Nephron progenitor cell (in vitro differentiated cells): ENCODE data around the gene GRHPR.
A peak's percentile ranks its signal among the peaks of the same experiment; 100 is the strongest.
"Not testable (repeated sequence)": the region's sequence is repeated elsewhere in the genome, so short reads cannot be mapped to it uniquely, and the experiment has no call there.

Experiments used
- DNase-seq: peaks from one replicate; pipeline ENCODE4 v3.0.0; 2021
- H3K27ac Mint-ChIP-seq: 2 replicates; pipeline ENCODE4 v1.8.0; 2021; ENCODE audit warnings: mild to moderate bottlenecking, moderate library complexity, mixed read lengths
- H3K27me3 Mint-ChIP-seq: 2 replicates; pipeline ENCODE4 v1.8.0; 2021; ENCODE audit warnings: mild to moderate bottlenecking, low read depth, mixed read lengths; ENCODE audit not compliant: poor library complexity
- H3K36me3 Mint-ChIP-seq: 2 replicates; pipeline ENCODE4 v1.8.0; 2021; ENCODE audit warnings: low read depth, mixed read lengths
- H3K4me1 Mint-ChIP-seq: 2 replicates; pipeline ENCODE4 v1.8.0; 2021; ENCODE audit warnings: mixed read lengths
- H3K4me3 Mint-ChIP-seq: 2 replicates; pipeline ENCODE4 v1.8.0; 2021; ENCODE audit warnings: mild to moderate bottlenecking, moderate library complexity, mixed read lengths
- H3K9me3 Mint-ChIP-seq: 2 replicates; pipeline ENCODE4 v1.8.0; 2021; ENCODE audit warnings: mild to moderate bottlenecking, moderate library complexity, mixed read lengths
- TF ChIP-seq, protein P1 (sequence below): fragments of 200-600 bp; sonication (generic); IDR thresholded peaks from 2 replicates; pipeline ENCODE4 v1.5.0; 2021; ENCODE audit warnings: antibody characterized with exemption

The GRHPR gene

DNA sequence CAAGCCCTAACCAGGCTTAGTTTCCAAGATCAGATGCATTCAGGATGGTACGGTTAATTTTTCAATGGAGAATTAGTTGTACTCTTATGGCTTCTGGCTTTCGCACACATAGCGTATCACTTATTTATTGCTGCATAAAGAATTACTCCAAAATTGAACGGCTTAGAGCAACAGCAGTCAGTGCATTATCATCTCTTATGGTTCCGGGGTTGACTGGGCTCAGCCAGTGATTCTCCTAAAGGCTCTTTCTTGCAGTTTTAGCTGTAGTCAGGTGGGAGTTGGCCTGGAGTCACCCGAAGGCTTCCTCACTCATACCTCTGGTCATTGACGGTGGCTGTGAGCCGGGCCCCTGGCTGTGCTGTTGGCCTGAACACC lies 595 bp upstream of the GRHPR start:
- Mint-ChIP-seq H3K36me3 (peaks cover 14% of the 10 kb centered on the region), H3K4me1 (peaks cover 30% of the 10 kb centered on the region), H3K27ac (peak overlapping the region; percentile 94), H3K9me3 (no peaks in the 10 kb centered on the region), H3K27me3 (peaks cover 8% of the 10 kb centered on the region), H3K4me3 (peak overlapping the region; percentile 96)
- no peak for DNase-seq
- TF ChIP-seq, protein P1, sequence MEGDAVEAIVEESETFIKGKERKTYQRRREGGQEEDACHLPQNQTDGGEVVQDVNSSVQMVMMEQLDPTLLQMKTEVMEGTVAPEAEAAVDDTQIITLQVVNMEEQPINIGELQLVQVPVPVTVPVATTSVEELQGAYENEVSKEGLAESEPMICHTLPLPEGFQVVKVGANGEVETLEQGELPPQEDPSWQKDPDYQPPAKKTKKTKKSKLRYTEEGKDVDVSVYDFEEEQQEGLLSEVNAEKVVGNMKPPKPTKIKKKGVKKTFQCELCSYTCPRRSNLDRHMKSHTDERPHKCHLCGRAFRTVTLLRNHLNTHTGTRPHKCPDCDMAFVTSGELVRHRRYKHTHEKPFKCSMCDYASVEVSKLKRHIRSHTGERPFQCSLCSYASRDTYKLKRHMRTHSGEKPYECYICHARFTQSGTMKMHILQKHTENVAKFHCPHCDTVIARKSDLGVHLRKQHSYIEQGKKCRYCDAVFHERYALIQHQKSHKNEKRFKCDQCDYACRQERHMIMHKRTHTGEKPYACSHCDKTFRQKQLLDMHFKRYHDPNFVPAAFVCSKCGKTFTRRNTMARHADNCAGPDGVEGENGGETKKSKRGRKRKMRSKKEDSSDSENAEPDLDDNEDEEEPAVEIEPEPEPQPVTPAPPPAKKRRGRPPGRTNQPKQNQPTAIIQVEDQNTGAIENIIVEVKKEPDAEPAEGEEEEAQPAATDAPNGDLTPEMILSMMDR, result no peak

DNA sequence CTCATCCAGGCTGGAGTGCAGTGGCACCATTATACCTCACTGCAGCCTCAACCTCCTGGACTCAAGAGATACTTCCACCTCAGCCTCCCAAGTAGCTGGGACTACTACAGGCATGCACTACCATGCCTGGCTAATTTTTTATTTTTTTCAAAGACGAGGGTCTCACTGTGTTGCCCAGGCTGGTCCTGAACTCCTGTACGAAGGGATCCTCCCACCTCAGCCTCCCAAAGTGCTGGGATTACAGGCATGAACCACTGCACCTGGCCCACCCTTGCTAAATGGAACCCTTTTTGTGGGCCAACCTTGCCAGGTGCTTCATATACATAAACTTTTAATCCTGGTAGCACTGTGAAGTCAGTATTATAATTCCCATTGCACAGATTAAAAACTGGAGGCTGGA lies 1.0 kb downstream of the GRHPR start:
- peaks cover 24% of the 10 kb centered on the region for H3K36me3 Mint-ChIP-seq
- peaks cover 8% of the 10 kb centered on the region for H3K27me3 Mint-ChIP-seq
- peak overlapping the region; percentile 96 for H3K4me3 Mint-ChIP-seq
- TF ChIP-seq, protein P1, result no peak
- no peak for DNase-seq
- no peak overlapping the region for H3K27ac Mint-ChIP-seq
- peaks cover 30% of the 10 kb centered on the region for H3K4me1 Mint-ChIP-seq
- H3K9me3 Mint-ChIP-seq, result no peaks in the 10 kb centered on the region

DNA sequence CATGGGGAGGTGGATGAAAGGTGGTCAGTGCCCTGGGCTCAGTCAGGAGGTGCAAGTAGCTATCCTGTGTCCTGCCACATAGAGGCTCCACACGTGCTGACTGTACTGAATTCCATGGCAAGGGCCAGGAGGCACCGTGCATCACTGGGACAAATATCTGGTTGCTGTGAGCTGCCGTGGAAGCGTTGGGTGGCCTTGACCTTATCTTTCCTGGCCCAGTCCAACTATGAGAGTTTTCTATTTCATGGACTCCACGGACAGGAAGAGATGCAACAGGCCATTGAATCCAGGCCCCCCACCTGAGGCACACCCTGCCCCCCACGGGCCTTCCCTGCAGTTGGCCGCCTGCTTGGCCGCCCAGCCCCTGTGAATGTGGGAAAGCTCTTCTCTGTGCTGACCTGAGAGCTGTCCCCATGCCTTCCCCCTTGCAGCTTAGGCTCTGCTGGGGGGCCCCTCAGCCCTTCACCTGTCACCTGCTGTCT lies 1.7 kb downstream of the GRHPR start:
- Mint-ChIP-seq H3K36me3 (peaks cover 30% of the 10 kb centered on the region), H3K27me3 (peaks cover 5% of the 10 kb centered on the region), H3K9me3 (no peaks in the 10 kb centered on the region), H3K27ac (no peak overlapping the region), H3K4me1 (peaks cover 30% of the 10 kb centered on the region), H3K4me3 (peak overlapping the region; percentile 96)
- DNase-seq, result no peak
- TF ChIP-seq, protein P1, result no peak

DNA sequence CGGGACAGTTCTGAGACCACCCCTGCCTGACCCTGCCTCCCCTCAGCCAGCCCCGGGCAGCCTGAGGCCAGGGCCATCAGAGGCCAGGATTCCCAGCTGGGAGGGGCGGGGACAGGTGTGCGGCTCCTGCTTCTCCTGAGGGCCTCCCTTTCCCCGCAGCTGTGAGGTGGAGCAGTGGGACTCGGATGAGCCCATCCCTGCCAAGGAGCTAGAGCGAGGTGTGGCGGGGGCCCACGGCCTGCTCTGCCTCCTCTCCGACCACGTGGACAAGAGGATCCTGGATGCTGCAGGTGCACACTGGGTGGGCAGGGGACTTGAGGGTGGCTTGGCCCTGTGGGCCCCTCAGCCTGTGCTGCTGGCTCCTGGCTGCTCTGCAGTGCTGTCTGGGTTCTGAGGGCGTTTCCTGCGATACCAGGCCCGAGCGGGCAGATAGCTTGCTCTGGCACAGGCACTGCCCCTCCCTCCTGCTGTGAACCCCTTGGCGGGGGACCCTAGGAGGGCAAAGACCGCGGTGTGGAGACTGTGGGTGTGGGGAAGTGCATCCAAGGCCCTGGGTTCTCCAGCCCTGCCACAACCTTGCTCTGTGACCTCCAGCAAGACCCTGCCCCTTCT lies 2.3 kb downstream of the GRHPR start:
- TF ChIP-seq, protein P1, result no peak
- H3K9me3 Mint-ChIP-seq, result no peaks in the 10 kb centered on the region
- H3K36me3 Mint-ChIP-seq, result peaks cover 30% of the 10 kb centered on the region
- H3K27ac Mint-ChIP-seq, result no peak overlapping the region
- H3K27me3 Mint-ChIP-seq, result peaks cover 5% of the 10 kb centered on the region
- no peak overlapping the region for H3K4me3 Mint-ChIP-seq
- peaks cover 30% of the 10 kb centered on the region for H3K4me1 Mint-ChIP-seq
- no peak for DNase-seq

DNA sequence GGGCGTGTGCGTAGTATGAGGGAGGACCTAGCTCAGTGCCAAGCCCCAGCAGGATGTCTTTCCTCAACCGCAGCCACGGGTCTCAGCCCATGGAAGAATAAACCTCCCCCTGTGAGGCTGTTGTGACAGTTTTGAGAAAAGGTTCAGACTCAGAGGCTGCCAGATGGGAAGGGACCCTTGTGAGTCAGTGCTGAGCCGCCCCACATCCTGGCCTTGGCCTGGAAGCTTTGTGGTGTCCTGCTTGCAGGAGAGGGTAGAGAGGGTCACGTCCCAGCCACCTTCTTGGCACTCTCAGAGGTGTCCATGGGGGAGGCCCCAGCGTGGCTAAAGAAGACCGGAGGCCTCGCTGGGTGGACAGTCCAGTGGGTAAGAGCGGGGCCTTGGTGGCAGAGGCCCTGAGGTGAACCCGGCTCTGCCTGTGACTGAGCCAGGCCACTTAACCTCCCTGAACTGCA lies 2.8 kb downstream of the GRHPR start:
- peaks cover 30% of the 10 kb centered on the region for H3K36me3 Mint-ChIP-seq
- H3K4me1 Mint-ChIP-seq, result peaks cover 30% of the 10 kb centered on the region
- peaks cover under 1% of the 10 kb centered on the region for H3K27me3 Mint-ChIP-seq
- no peak overlapping the region for H3K4me3 Mint-ChIP-seq
- no peaks in the 10 kb centered on the region for H3K9me3 Mint-ChIP-seq
- DNase-seq, result no peak
- TF ChIP-seq, protein P1, result no peak
- no peak overlapping the region for H3K27ac Mint-ChIP-seq

DNA sequence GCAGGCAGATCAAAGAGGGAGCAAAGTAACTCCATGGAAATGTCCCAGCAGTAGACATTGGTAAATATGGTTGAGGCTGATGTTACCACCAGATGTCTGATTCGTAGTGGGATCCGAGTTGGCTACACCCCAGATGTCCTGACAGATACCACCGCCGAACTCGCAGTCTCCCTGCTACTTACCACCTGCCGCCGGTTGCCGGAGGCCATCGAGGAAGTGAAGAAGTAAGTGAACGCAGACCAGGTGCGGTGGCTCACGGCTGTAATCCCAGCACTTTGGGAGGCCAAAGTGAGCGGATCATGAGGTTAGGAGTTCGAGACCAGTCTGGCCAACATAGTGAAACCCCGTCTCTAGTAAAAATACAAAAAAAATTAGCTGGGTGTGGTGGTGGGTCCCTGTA lies 3.9 kb downstream of the GRHPR start:
- not testable (repeated sequence) for DNase-seq, H3K27me3 Mint-ChIP-seq, H3K4me3 Mint-ChIP-seq, H3K9me3 Mint-ChIP-seq
- H3K27ac Mint-ChIP-seq, result peak overlapping the region; percentile 51
- peaks cover 32% of the 10 kb centered on the region for H3K36me3 Mint-ChIP-seq
- peaks cover 41% of the 10 kb centered on the region for H3K4me1 Mint-ChIP-seq
